Measurements from ENCODE around the gene CAMK2D.
A peak's percentile ranks its signal among the peaks of the same experiment; 100 is the strongest.

CAMK2D gene

DNA sequence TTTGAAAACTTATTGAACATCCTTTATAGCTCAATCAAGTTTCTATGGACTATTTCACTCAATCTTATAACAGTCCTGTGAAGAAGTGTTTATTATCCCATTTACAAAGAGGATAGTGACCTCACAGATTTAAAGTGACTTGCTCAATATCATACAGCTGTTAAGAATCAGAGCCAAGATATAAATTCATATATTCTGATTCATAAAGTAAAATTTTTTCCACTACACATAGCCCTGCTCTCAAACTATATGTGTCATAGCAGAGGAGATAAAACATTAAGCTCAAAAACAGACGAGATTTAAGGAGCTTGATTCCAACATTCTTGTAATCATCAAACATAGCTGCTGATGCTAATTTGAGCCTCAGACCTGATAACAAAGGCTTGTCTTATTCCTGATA lies 226.8 kb downstream of the CAMK2D start:
- H3K9me3 Mint-ChIP-seq = no peaks in the 10 kb centered on the region
- H3K36me3 Mint-ChIP-seq (ENCODE audit: low read depth) = peaks cover 64% of the 10 kb centered on the region
- H3K4me1 Mint-ChIP-seq (ENCODE audit: low read depth) = peaks cover 23% of the 10 kb centered on the region
- H3K27ac Mint-ChIP-seq = no peak overlapping the region
- no peak overlapping the region for H3K4me3 Mint-ChIP-seq
- no peaks in the 10 kb centered on the region for H3K27me3 Mint-ChIP-seq

DNA sequence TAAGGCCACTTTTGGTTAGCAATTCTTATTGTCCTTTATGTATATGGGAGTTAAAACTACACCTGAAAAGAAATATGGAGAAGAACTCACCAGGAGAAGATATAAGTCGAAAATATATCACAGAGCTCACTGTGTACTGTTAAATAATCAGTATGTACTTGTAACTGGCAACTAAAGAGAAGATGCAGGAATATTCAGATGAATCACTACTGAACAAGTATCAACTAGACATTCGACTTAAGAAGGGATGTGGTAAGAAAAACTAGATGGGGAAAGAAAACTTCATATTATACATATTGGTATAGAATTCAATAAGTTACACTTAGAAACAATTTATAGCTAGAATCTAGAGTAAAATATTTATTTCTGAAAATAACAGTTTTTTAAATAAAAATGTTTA lies 230.0 kb downstream of the CAMK2D start:
- Mint-ChIP-seq H3K36me3 (ENCODE audit: low read depth) (peaks cover 73% of the 10 kb centered on the region), H3K4me1 (ENCODE audit: low read depth) (peaks cover 7% of the 10 kb centered on the region), H3K9me3 (no peaks in the 10 kb centered on the region), H3K27me3 (no peaks in the 10 kb centered on the region), H3K27ac (no peak overlapping the region), H3K4me3 (no peak overlapping the region)

DNA sequence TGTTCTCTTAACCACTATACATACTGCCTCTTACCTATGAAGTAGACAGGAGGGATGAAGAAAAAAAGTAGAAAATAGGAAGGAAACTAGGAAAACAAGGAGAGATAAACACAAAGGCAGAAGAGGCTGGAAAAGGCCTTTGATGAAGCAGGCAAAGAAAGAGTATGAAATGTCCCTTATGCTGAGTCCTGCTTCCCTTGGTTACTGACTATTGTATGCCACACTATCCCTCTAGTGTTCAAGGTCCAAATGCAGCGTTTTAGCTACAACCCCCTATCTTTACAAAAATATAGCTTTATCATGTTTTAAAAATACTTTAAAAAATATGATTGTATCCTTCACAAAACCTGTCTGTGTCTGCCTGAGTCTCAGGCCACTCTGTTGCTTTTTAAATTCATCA lies 233.1 kb downstream of the CAMK2D start:
- Mint-ChIP-seq H3K27me3 (no peaks in the 10 kb centered on the region), H3K4me1 (ENCODE audit: low read depth) (peaks cover 14% of the 10 kb centered on the region), H3K27ac (no peak overlapping the region), H3K36me3 (ENCODE audit: low read depth) (peaks cover 75% of the 10 kb centered on the region), H3K4me3 (no peak overlapping the region), H3K9me3 (no peaks in the 10 kb centered on the region)

DNA sequence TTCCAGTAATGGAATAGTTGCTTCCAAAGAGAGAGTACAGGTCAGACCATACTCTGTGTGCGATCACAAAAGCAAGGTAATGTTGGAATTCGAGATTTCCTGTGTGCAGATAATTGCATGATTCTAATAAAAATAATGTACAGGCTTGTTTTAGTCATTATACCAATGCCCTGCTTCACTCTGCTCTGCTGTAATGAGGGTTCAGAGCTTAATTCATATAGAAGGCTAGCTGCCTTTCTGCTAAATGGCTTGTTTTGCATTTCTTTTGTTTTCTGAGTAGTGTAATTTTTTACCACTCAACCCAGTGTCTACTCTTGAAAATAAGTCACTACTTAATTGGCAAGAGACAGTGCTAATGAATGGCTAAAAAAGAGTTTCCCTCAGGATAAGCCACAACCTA lies 236.0 kb downstream of the CAMK2D start:
- no peak overlapping the region for H3K27ac Mint-ChIP-seq
- peaks cover 18% of the 10 kb centered on the region for H3K4me1 Mint-ChIP-seq (ENCODE audit: low read depth)
- no peaks in the 10 kb centered on the region for H3K27me3 Mint-ChIP-seq
- no peak overlapping the region for H3K4me3 Mint-ChIP-seq
- peaks cover 82% of the 10 kb centered on the region for H3K36me3 Mint-ChIP-seq (ENCODE audit: low read depth)
- no peaks in the 10 kb centered on the region for H3K9me3 Mint-ChIP-seq

DNA sequence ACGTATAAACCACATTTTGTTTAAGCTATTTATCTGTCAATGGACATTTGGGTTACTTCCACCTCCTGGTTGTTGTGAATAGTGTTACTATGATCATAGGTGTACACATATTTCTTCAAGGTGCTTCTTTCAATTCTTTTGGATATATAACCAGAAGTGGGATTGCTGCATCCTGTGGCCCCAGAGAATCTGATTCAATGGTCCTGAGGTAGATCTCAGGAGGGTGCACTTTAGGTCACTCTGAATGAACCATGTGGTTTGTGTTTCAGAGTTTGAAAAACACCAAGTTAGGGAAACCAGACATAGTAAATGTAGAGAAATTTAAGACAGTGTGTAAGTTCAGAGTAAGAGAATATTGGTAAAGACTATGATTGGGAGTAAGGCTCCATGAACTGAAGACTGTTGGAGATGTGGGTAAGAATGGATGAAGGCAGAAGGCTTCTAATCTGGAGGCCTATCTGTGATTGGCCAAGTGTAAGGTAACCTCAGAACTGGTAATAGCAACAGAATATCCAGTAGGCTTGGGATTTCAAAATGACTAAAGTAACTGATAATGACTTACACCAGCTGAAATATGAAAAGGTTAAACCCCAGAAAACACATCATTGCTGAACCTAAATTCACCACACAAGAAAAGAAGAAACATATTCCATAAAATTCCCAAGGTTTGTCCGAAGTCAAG lies 236.9 kb downstream of the CAMK2D start:
- Mint-ChIP-seq H3K36me3 (ENCODE audit: low read depth) (peaks cover 81% of the 10 kb centered on the region), H3K4me3 (no peak overlapping the region), H3K4me1 (ENCODE audit: low read depth) (peaks cover 18% of the 10 kb centered on the region), H3K9me3 (no peaks in the 10 kb centered on the region), H3K27ac (no peak overlapping the region), H3K27me3 (no peaks in the 10 kb centered on the region)

DNA sequence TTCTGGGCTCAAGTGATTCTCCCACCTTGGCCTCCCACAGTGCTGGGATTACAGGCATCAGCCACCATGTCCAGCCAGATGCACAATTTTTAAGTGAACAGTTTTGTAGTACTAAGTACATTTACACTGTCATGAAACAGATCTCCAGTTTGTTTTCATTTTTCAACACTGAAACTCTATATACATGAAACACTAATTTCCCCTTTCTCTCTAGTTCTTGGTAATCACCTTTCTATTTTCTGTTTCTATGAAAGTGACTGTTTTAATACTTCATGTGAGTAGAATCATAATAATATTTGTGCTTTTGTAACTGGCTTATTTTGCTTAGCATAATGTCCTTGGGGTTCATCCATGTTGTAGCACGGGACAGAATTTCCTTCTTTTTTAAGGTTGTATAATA lies 237.4 kb downstream of the CAMK2D start:
- Mint-ChIP-seq H3K27me3 (no peaks in the 10 kb centered on the region), H3K4me1 (ENCODE audit: low read depth) (peaks cover 19% of the 10 kb centered on the region), H3K36me3 (ENCODE audit: low read depth) (peaks cover 80% of the 10 kb centered on the region), H3K27ac (peak overlapping the region; percentile 45), H3K4me3 (no peak overlapping the region), H3K9me3 (no peaks in the 10 kb centered on the region)

DNA sequence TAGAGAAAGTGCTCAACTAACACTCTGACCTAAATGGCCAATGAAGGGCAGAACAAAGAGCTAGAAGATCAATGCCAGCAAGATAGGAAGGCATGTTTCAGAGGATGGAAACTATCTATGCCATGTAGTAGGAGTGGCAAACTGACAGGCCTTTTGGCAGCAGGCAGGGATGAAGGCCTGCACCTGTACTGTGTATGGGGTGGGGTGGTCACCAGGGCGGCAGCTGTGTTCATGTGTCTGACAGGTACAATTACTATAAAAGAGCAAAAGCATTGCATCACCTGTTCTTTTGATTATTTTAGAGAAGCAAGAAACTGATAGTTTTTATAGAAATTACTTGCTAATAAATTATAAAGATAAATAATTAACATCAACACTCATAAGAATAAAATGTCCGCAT lies 239.1 kb downstream of the CAMK2D start:
- Mint-ChIP-seq H3K36me3 (ENCODE audit: low read depth) (peaks cover 85% of the 10 kb centered on the region), H3K4me1 (ENCODE audit: low read depth) (peaks cover 21% of the 10 kb centered on the region), H3K27ac (no peak overlapping the region), H3K4me3 (no peak overlapping the region), H3K27me3 (no peaks in the 10 kb centered on the region), H3K9me3 (no peaks in the 10 kb centered on the region)

DNA sequence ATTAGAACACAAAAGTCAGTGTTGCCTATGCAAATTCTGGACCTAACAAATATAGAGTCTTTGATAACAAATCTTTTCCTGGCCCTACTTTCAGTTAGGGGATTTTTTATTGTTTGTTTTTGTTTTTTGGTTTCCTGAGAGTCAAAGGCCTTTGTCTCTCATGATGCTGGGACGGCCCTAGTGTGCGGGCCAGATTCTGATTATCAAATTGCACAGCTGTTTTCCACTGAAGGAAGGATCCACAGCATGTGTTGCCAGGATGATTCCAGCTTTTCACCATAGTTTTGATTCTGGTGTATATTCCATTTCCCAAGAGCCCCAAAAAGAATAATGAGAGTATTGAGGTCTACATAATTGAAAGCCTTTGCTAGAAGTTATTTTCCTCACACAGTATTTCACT lies 248.2 kb downstream of the CAMK2D start:
- Mint-ChIP-seq H3K4me1 (ENCODE audit: low read depth) (no peaks in the 10 kb centered on the region), H3K27me3 (no peaks in the 10 kb centered on the region), H3K36me3 (ENCODE audit: low read depth) (peaks cover 72% of the 10 kb centered on the region), H3K9me3 (no peaks in the 10 kb centered on the region), H3K4me3 (no peak overlapping the region), H3K27ac (no peak overlapping the region)

DNA sequence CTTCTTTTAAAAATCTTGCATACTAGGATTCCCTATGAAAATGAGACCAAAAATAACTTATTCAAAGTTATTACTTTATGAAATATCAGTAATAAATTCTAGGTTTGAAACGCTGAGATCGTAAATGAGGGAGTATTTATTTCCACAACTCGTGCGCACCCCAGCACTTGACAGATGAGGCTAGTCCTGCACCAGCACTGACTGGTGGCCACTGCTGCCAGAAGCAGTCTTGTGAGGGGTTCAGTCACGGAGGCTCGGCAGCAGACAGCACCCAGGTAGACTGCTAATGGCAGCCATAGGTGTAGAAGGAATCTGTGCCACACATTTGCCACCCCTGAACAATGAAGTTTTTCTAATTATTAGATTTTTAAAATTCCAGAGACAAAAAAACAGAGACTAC lies 248.7 kb downstream of the CAMK2D start:
- peaks cover 72% of the 10 kb centered on the region for H3K36me3 Mint-ChIP-seq (ENCODE audit: low read depth)
- no peaks in the 10 kb centered on the region for H3K9me3 Mint-ChIP-seq
- no peaks in the 10 kb centered on the region for H3K27me3 Mint-ChIP-seq

DNA sequence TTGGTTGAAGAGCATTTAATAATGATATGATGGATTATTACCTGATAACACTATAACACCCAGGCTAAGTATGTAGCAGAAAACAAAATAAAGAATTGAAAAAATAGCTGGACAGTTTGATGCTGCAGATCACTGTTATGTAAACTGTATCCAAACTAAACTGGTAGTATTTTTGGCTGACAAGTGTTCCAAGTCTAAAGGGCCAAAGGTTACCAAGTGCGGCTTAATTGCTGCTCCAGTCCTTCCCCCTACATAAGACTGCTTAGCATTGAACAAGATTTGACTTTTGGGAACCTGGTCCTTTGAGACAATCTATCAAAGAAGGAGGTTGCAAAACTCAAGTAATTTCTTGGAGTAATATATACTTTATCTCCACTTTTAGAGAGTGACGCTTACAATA lies 249.6 kb downstream of the CAMK2D start:
- H3K4me3 Mint-ChIP-seq = no peak overlapping the region
- no peaks in the 10 kb centered on the region for H3K27me3 Mint-ChIP-seq
- peaks cover 70% of the 10 kb centered on the region for H3K36me3 Mint-ChIP-seq (ENCODE audit: low read depth)
- H3K27ac Mint-ChIP-seq = no peak overlapping the region
- no peaks in the 10 kb centered on the region for H3K9me3 Mint-ChIP-seq
- H3K4me1 Mint-ChIP-seq (ENCODE audit: low read depth) = no peaks in the 10 kb centered on the region

More for the DNA sequence above, 248.7 kb downstream of the CAMK2D start:
- Mint-ChIP-seq H3K27ac (no peak overlapping the region), H3K4me1 (ENCODE audit: low read depth) (no peaks in the 10 kb centered on the region), H3K4me3 (no peak overlapping the region)

DNA sequence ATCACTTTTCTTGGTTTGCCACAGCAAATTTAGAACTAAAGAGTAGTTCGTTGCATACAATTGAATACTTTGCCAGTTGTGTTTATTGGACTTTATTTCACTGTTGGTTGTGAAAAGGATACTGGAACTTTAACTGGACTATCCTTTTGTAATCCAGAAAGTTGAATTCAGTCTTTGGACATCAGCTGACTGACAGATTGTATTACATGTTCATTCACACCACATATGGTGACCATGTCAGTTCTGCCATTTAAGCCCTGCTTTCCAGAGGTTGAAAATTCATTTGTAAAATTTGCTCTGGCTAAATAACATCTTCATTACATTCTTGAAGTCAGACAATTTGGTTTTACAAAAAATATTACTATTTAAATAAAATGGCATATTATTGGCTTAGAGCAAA lies 251.7 kb downstream of the CAMK2D start:
- no peak overlapping the region for H3K27ac Mint-ChIP-seq
- H3K36me3 Mint-ChIP-seq (ENCODE audit: low read depth) = peaks cover 72% of the 10 kb centered on the region
- no peaks in the 10 kb centered on the region for H3K9me3 Mint-ChIP-seq
- no peaks in the 10 kb centered on the region for H3K27me3 Mint-ChIP-seq
- H3K4me3 Mint-ChIP-seq = no peak overlapping the region
- H3K4me1 Mint-ChIP-seq (ENCODE audit: low read depth) = no peaks in the 10 kb centered on the region

DNA sequence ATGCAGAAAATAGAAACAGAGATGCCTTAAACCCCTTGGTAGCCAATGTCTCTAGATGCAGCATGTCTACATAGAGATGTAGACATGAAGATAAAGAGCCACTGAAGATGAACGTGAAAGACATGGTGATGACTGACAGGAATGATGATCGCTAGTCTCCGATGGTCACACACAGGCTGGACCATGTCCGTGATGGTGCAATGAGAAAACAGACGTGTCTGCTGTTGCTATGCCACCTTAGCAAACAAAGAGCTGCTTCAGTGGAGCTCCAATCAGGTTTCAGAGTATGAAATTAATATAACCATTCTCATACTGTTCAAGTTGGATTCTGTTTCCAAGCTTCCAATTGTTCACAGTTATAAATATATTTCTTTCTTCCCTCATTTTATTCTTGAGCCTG lies 256.5 kb downstream of the CAMK2D start:
- no peak overlapping the region for H3K27ac Mint-ChIP-seq
- H3K9me3 Mint-ChIP-seq = no peaks in the 10 kb centered on the region
- H3K4me3 Mint-ChIP-seq = no peak overlapping the region

DNA sequence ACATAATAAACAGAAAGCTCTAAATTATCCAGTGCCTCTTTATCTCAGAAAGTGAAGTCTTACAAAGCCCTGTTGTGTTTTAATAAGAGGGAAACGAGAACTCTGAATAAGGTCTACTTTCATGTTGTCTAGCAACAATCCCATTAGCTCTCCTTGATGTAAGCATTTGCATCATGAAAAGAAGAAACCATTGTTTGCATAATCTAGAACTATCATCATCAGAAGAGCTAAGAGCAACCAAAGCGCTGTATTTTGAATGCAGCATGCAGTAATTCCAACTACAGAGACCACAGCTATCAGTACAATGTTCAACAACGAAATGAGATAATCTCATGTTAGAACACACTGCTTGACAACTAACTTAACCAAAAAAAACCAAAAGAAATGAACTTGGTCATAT lies 257.1 kb downstream of the CAMK2D start:
- Mint-ChIP-seq H3K27me3 (no peaks in the 10 kb centered on the region), H3K36me3 (ENCODE audit: low read depth) (peaks cover 71% of the 10 kb centered on the region), H3K4me1 (ENCODE audit: low read depth) (no peaks in the 10 kb centered on the region), H3K27ac (peak overlapping the region; percentile 45), H3K9me3 (no peaks in the 10 kb centered on the region), H3K4me3 (no peak overlapping the region)

More for the DNA sequence above, 256.5 kb downstream of the CAMK2D start:
- H3K4me1 Mint-ChIP-seq (ENCODE audit: low read depth) = no peaks in the 10 kb centered on the region
- H3K27me3 Mint-ChIP-seq = no peaks in the 10 kb centered on the region
- peaks cover 69% of the 10 kb centered on the region for H3K36me3 Mint-ChIP-seq (ENCODE audit: low read depth)

DNA sequence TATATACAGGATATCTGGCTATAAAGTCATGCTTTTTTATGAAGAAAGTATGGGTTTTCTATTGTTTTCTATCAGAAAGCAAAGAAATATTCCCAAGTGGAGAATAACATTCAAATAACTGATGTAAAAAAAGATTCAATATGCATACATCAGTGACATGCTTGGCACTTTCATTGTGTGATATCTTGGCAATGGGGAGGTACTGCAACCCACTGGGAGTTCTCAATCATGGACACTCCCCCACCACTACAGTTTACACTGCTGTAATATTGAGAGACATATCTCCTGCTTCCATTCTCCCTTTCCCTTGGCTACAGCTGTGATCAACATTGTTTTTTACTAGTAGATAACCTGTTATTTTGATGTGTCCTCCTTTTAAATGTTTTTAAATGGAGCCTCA lies 257.8 kb downstream of the CAMK2D start:
- no peak overlapping the region for H3K27ac Mint-ChIP-seq
- no peaks in the 10 kb centered on the region for H3K27me3 Mint-ChIP-seq
- no peak overlapping the region for H3K4me3 Mint-ChIP-seq
- peaks cover 71% of the 10 kb centered on the region for H3K36me3 Mint-ChIP-seq (ENCODE audit: low read depth)
- H3K9me3 Mint-ChIP-seq = no peaks in the 10 kb centered on the region
- H3K4me1 Mint-ChIP-seq (ENCODE audit: low read depth) = no peaks in the 10 kb centered on the region

DNA sequence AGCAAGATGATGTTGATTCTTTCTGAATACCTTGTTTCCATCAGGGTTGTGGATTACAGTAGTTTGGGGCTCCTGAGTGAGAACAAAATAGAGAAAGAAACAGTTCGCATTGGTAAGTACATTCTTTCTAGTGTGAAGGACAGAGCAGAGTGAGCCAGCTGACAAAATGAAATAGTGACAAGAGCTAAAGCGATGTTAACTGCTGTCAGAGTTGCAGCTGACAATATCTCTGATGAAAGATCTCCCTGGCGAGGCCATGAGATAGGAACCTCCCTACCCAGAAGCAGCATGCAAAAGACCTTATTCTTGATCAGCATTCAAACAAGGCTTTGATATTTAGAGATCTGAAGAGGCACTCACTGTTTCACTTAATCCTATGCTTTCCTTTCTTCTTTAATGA lies 258.6 kb downstream of the CAMK2D start:
- Mint-ChIP-seq H3K27me3 (no peaks in the 10 kb centered on the region), H3K4me1 (ENCODE audit: low read depth) (no peaks in the 10 kb centered on the region), H3K9me3 (no peaks in the 10 kb centered on the region), H3K27ac (no peak overlapping the region), H3K4me3 (no peak overlapping the region), H3K36me3 (ENCODE audit: low read depth) (peaks cover 70% of the 10 kb centered on the region)

DNA sequence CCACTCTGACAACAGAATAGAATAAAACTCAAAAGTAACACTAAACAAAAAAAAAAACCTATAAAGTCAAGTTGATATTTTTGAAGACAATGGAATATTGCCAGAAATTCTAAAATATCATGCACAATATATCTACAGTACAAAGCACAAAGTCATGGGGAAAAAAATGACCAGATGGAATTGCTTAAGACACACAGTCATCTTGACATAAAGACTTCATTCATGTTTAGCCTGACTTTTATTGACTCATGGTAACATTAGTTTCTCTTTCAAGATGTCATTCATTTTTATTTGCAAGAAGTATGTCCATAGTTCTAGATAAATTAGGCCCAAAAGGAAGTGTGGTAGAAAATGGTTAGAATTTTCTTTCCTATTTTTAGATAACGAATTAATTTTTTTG lies 259.1 kb downstream of the CAMK2D start:
- H3K27me3 Mint-ChIP-seq = no peaks in the 10 kb centered on the region
- peaks cover 71% of the 10 kb centered on the region for H3K36me3 Mint-ChIP-seq (ENCODE audit: low read depth)
- no peak overlapping the region for H3K4me3 Mint-ChIP-seq
- H3K4me1 Mint-ChIP-seq (ENCODE audit: low read depth) = no peaks in the 10 kb centered on the region
- H3K9me3 Mint-ChIP-seq = no peaks in the 10 kb centered on the region
- no peak overlapping the region for H3K27ac Mint-ChIP-seq

Measured in stimulated activated naive CD8-positive, alpha-beta T cell treated with anti-CD3 and anti-CD28 coated beads, Interleukin-15, Interleukin-2, amounts not matched to agents 100 ng/mL and 50 ng/mL, for 24 hours (primary cell).